Cardiac fibroblast (primary cell): ENCODE data around the gene CCDC40.

Experiments
- DNase-seq, 2 donors: peaks; one replicate each; pipeline versions ENCODE4 v3.0.0 to v3.0.0-alpha.2; 2010; ENCODE audit warnings: low read depth in 2 of 2
- H3K4me3 ChIP-seq, 2 donors: replicated peaks in 1 of 2; 1 replicate in 1 of 2; 2 replicates in 1 of 2; pipeline ENCODE4 v1.5.1; 2011; ENCODE audit warnings: low read depth in 2 of 2, low read length in 2 of 2, mild to moderate bottlenecking in 2 of 2, moderate library complexity in 1 of 2
- CTCF ChIP-seq: IDR thresholded peaks from one replicate; pipeline ENCODE4 v1.5.1; 2011; ENCODE audit warnings: low read depth, mild to moderate bottlenecking, low read length, inconsistent platforms

CCDC40 gene

DNA sequence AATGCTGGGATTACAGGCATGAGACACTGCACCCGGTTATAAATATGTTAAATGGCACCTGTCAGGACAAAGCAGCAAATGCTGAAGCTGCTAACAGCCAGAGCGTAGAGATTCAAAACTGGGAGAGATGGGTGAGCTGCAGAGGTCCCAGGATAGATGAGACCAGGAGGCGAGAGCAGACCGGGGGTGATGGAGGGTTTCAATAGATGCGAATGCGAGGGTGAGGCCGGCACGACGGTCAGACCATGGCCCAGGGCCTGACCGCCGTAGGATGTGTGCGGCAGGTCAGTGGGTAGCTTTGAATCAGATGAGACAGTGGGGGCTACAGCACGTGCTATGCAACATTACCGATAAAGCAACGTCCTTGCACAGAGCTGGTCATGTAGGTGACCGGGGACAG, 14.3 kb downstream of the CCDC40 start:
- H3K4me3 ChIP-seq: no peak overlapping the region
- DNase-seq: no peak
- no peak for TF ChIP-seq CTCF

DNA sequence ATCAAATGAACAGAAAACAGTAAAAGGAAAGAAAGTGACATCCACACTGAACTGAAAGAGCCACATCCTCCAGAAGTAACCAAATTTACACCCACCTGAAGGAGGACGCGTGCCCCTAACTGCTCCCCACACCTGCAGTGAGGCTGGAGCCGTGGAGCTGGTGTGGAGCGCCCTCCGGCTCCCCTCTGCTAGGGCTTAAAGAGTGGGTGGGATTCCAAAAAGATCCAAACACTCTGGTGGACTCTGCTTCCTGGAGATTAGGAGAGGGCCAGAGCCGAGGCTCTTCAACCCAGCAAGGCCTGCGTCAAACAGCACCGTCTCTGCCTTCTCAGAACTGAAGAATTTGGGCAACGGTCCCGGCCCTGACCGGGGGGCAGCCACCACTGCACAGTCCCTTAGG, 15.2 kb downstream of the CCDC40 start:
- no peak for TF ChIP-seq CTCF

GRCh38 chr17:80053102-80053501, 16.7 kb downstream of the CCDC40 start:
- DNase-seq: no peak
- H3K4me3 ChIP-seq: no peak overlapping the region
- no peak for TF ChIP-seq CTCF

More for the DNA sequence above, 15.2 kb downstream of the CCDC40 start:
- DNase-seq: no peak
- no peak overlapping the region for H3K4me3 ChIP-seq

GRCh38 chr17:80055597-80055996, 19.2 kb downstream of the CCDC40 start:
- no peak for TF ChIP-seq CTCF
- no peak for DNase-seq

GRCh38 chr17:80058311-80058955, 22.0 kb downstream of the CCDC40 start:
- TF ChIP-seq CTCF: no peak
- DNase-seq: no peak
- no peak overlapping the region for H3K4me3 ChIP-seq

More at GRCh38 chr17:80055597-80055996, 19.2 kb downstream of the CCDC40 start:
- H3K4me3 ChIP-seq: no peak overlapping the region

- no peak for TF ChIP-seq CTCF
- H3K4me3 ChIP-seq: no peak overlapping the region
- no peak for DNase-seq
These were observed 24.2 kb downstream of the CCDC40 start for GRCh38 chr17:80060644-80061043.

DNA sequence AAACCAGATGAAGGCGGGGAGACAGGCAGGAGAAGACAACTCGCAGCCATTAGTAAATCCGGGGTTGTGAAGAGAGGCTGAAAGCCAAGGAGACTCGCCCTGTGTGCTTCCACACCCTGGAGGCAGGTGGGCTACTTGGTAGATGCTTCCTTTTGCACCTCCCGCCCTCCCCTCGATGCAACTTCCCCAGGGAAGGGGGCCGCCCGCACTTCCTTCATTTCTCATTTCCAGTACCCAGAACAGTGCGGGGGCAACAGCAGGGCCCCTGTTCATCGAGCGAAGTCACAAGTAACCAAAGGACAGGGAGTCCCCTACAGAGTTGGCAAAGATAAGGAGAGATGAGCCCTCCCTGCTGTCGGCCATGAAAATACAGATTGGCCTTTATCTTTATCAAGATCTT, 25.0 kb downstream of the CCDC40 start:
- no peak overlapping the region for H3K4me3 ChIP-seq
- DNase-seq: no peak
- TF ChIP-seq CTCF: no peak
